ENCODE data around the gene BORA. TPM values are rescaled to one million over a fixed set of nuclear protein-coding genes. Genes with fewer than 3 reads are reported as not detected.

Gene BORA
- total RNA-seq, 1 experiment from 2014 or later = 8.0 TPM

GRCh38 chr13:72693832-72694231 lies 33.9 kb upstream of the BORA start:
- Histone ChIP-seq H3K27ac (ENCODE audit: low read length) (no peak overlapping the region), H3K4me1 (ENCODE audit: control insufficient read depth, insufficient read depth, low read length) (no peaks in the 10 kb centered on the region), H3K27me3 (ENCODE audit: control insufficient read depth, insufficient read depth, low read length) (no peaks in the 10 kb centered on the region), H3K4me3 (ENCODE audit: low read depth in 2 of 2, low read length in 2 of 2) (no peak overlapping the region), H3K36me3 (ENCODE audit: control insufficient read depth, insufficient read depth, low read length) (no peaks in the 10 kb centered on the region), H3K9me3 (ENCODE audit: control insufficient read depth, insufficient read depth, low read depth, low read length) (no peaks in the 10 kb centered on the region)
- in situ Hi-C loops (cut with HindIII; ENCODE audit: low pct_unique_long_range_greater_than_20kb, low sequenced_read_pairs) (no loop called here), intact Hi-C loops (cut with micrococcal nuclease; ENCODE audit: unreplicated experiment) (no loop called here)
- POLR2A ChIA-PET = no interaction called here
- BruUV-seq (replicated peaks) = no TSS peak
- TF ChIP-seq POLR2AphosphoS5 (IDR thresholded peaks at IDR 0.05; ENCODE audit: low read depth, low read length) (no peak), SIN3A (IDR thresholded peaks at IDR 0.05; ENCODE audit: borderline replicate concordance, insufficient read depth, low read depth, low read length) (no peak), REST (IDR thresholded peaks at IDR 0.05; ENCODE audit: insufficient read depth in 1 of 2, low read depth in 2 of 2, low read length in 1 of 2) (no peak), CTCF (IDR thresholded peaks at IDR 0.05) (no peak), TCF7L2 (IDR thresholded peaks at IDR 0.05; ENCODE audit: low read depth, low read length) (no peak)
- CTCF ChIA-PET = no interaction called here
- no peak for DNase-seq (ENCODE audit: low read depth, low spot score)
- no peak for ATAC-seq

- no peaks in the 10 kb centered on the region for H3K27me3 ChIP-seq (ENCODE audit: control insufficient read depth, insufficient read depth, low read length)
- no peaks in the 10 kb centered on the region for H3K36me3 ChIP-seq (ENCODE audit: control insufficient read depth, insufficient read depth, low read length)
- no peak for ATAC-seq
- ChIA-PET POLR2A (no interaction called here), CTCF (no interaction called here)
- no peak overlapping the region for H3K4me3 ChIP-seq (ENCODE audit: low read depth in 2 of 2, low read length in 2 of 2)
- no peaks in the 10 kb centered on the region for H3K4me1 ChIP-seq (ENCODE audit: control insufficient read depth, insufficient read depth, low read length)
- TF ChIP-seq CTCF (IDR thresholded peaks at IDR 0.05) (no peak), TCF7L2 (IDR thresholded peaks at IDR 0.05; ENCODE audit: low read depth, low read length) (no peak), SIN3A (IDR thresholded peaks at IDR 0.05; ENCODE audit: borderline replicate concordance, insufficient read depth, low read depth, low read length) (no peak), REST (IDR thresholded peaks at IDR 0.05; ENCODE audit: insufficient read depth in 1 of 2, low read depth in 2 of 2, low read length in 1 of 2) (no peak), POLR2AphosphoS5 (IDR thresholded peaks at IDR 0.05; ENCODE audit: low read depth, low read length) (no peak)
- intact Hi-C loops (cut with micrococcal nuclease; ENCODE audit: unreplicated experiment) = no loop called here
- DNase-seq (ENCODE audit: low read depth, low spot score) = no peak
- no peak overlapping the region for H3K27ac ChIP-seq (ENCODE audit: low read length)
- in situ Hi-C loops (cut with HindIII; ENCODE audit: low pct_unique_long_range_greater_than_20kb, low sequenced_read_pairs) = no loop called here
- no peaks in the 10 kb centered on the region for H3K9me3 ChIP-seq (ENCODE audit: control insufficient read depth, insufficient read depth, low read depth, low read length)
- BruUV-seq (replicated peaks) = no TSS peak
Measured at GRCh38 chr13:72694314-72694713, 33.4 kb upstream of the BORA start.

Data from Panc1 (cell line).